KMS-11 (cell line): Measurements from ENCODE around the gene RNF150.

ENCODE experiments used
- H2AFZ ChIP-seq: fragments of 200-600 bp; sonication (generic); 2 replicates; pipeline ENCODE4 v1.6.1; 2016; ENCODE audit warnings: antibody characterized with exemption, mixed run types, low read depth
- H3K27ac ChIP-seq: fragments of 200-600 bp; sonication (generic); 2 replicates; pipeline ENCODE4 v1.6.1; 2016; ENCODE audit warnings: mild to moderate bottlenecking, mixed run types
- H3K27me3 ChIP-seq: fragments of 200-600 bp; sonication (generic); 2 replicates; pipeline ENCODE4 v1.6.1; 2017; ENCODE audit warnings: mild to moderate bottlenecking, low read depth, mixed run types, moderate library complexity; ENCODE audit not compliant: insufficient read depth
- H3K36me3 ChIP-seq: fragments of 200-600 bp; sonication (generic); 2 replicates; pipeline ENCODE4 v1.6.1; 2017; ENCODE audit warnings: mild to moderate bottlenecking, mixed run types; ENCODE audit not compliant: insufficient read depth
- H3K4me1 ChIP-seq: fragments of 200-600 bp; sonication (generic); 2 replicates; pipeline ENCODE4 v1.6.1; 2016; ENCODE audit warnings: mild to moderate bottlenecking, low read depth, mixed run types; ENCODE audit not compliant: poor library complexity, severe bottlenecking
- H3K4me2 ChIP-seq: fragments of 200-600 bp; sonication (generic); 2 replicates; pipeline ENCODE4 v1.7.0; 2016; ENCODE audit warnings: mild to moderate bottlenecking, mixed run types
- H3K4me3 ChIP-seq: fragments of 200-600 bp; sonication (generic); IDR thresholded peaks from 2 replicates; pipeline ENCODE4 v1.6.1; 2017; ENCODE audit warnings: low read depth, low read length, mixed read lengths; ENCODE audit not compliant: insufficient read depth
- H3K79me2 ChIP-seq: fragments of 200-600 bp; sonication (generic); 2 replicates; pipeline ENCODE4 v1.6.1; 2016; ENCODE audit warnings: low read depth, mixed run types; ENCODE audit not compliant: insufficient read depth
- H3K9ac ChIP-seq: fragments of 200-600 bp; sonication (generic); 2 replicates; pipeline ENCODE4 v1.6.1; 2016; ENCODE audit warnings: mild to moderate bottlenecking, mixed run types
- H4K20me1 ChIP-seq: fragments of 200-600 bp; sonication (generic); 2 replicates; pipeline ENCODE4 v1.6.1; 2016; ENCODE audit warnings: mild to moderate bottlenecking, mixed run types; ENCODE audit not compliant: insufficient read depth
- CTCF ChIP-seq: fragments of 200-600 bp; sonication (generic); conservative IDR thresholded peaks from 2 replicates; pipeline ENCODE4 v1.6.1; 2017; ENCODE audit warnings: low read depth, mild to moderate bottlenecking, antibody characterized with exemption, low read length, moderate library complexity, mixed read lengths

Gene RNF150

GRCh38 chr4:141019768-141020167, 113.5 kb downstream of the RNF150 start:
- H3K4me2 ChIP-seq = no peak overlapping the region
- no peaks in the 10 kb centered on the region for H3K4me1 ChIP-seq
- H4K20me1 ChIP-seq = no peaks in the 10 kb centered on the region
- H3K79me2 ChIP-seq = no peaks in the 10 kb centered on the region
- no peak for TF ChIP-seq CTCF
- H3K27me3 ChIP-seq = no peaks in the 10 kb centered on the region
- no peak overlapping the region; the same call in 1 of the 2 replicates for H3K9ac ChIP-seq
- H2AFZ ChIP-seq = no peak overlapping the region
- no peak overlapping the region for H3K27ac ChIP-seq
- no peaks in the 10 kb centered on the region for H3K36me3 ChIP-seq
- H3K4me3 ChIP-seq = no peak overlapping the region

- Histone ChIP-seq H3K27ac (no peak overlapping the region), H2AFZ (no peak overlapping the region), H3K36me3 (no peaks in the 10 kb centered on the region), H3K4me3 (no peak overlapping the region), H3K9ac (no peak overlapping the region), H4K20me1 (no peaks in the 10 kb centered on the region), H3K79me2 (no peaks in the 10 kb centered on the region), H3K27me3 (no peaks in the 10 kb centered on the region), H3K4me1 (no peaks in the 10 kb centered on the region), H3K4me2 (no peak overlapping the region)
- no peak for TF ChIP-seq CTCF
Measured at GRCh38 chr4:141016117-141016798, 117.0 kb downstream of the RNF150 start.

GRCh38 chr4:141013899-141014298, 119.4 kb downstream of the RNF150 start:
- H3K36me3 ChIP-seq = no peaks in the 10 kb centered on the region
- H3K4me3 ChIP-seq = no peak overlapping the region
- H2AFZ ChIP-seq = no peak overlapping the region
- no peaks in the 10 kb centered on the region for H3K4me1 ChIP-seq
- H3K4me2 ChIP-seq = no peak overlapping the region
- no peaks in the 10 kb centered on the region for H3K27me3 ChIP-seq
- no peaks in the 10 kb centered on the region for H3K79me2 ChIP-seq
- no peak overlapping the region for H3K27ac ChIP-seq
- TF ChIP-seq CTCF = no peak
- H3K9ac ChIP-seq = no peak overlapping the region
- no peaks in the 10 kb centered on the region for H4K20me1 ChIP-seq

- Histone ChIP-seq H2AFZ (no peak overlapping the region), H3K9ac (no peak overlapping the region), H3K4me2 (no peak overlapping the region), H3K27me3 (no peaks in the 10 kb centered on the region), H4K20me1 (no peaks in the 10 kb centered on the region), H3K27ac (no peak overlapping the region), H3K4me1 (no peaks in the 10 kb centered on the region), H3K79me2 (no peaks in the 10 kb centered on the region), H3K4me3 (no peak overlapping the region), H3K36me3 (no peaks in the 10 kb centered on the region)
- TF ChIP-seq CTCF = no peak
Measured at GRCh38 chr4:141011901-141012315, 121.4 kb downstream of the RNF150 start.
